Neural progenitor cell (in vitro differentiated cells): Measurements from ENCODE around the gene MIOX.

Experiments used
- CTCF ChIP-seq: fragments of 200-600 bp; sonication (generic); IDR thresholded peaks from 2 replicates; pipeline ENCODE4 v1.5.1; 2017; ENCODE audit warnings: antibody characterized with exemption, mild to moderate bottlenecking
- EZH2 ChIP-seq: fragments of 200-600 bp; sonication (generic); IDR thresholded peaks from 2 replicates; pipeline ENCODE4 v1.6.1; 2017; ENCODE audit warnings: antibody characterized with exemption, mild to moderate bottlenecking, moderate library complexity
- EZH2phosphoT487 ChIP-seq: fragments of 200-600 bp; sonication (generic); IDR thresholded peaks from 2 replicates; pipeline ENCODE4 v1.6.1; 2017; ENCODE audit warnings: antibody characterized with exemption

GRCh38 chr22:50505276-50505775 is 18.7 kb downstream of the MIOX start:
- no peak for TF ChIP-seq CTCF
- no peak for TF ChIP-seq EZH2
- TF ChIP-seq EZH2phosphoT487: no peak
